CD4-positive, CD25-positive, alpha-beta regulatory T cell (primary cell): Measurements from ENCODE around the gene POU3F1. TPM values are rescaled to one million over a fixed set of nuclear protein-coding genes. Genes with fewer than 3 reads are reported as not detected.
"Not testable (repeated sequence)": the region's sequence is repeated elsewhere in the genome, so short reads cannot be mapped to it uniquely, and the experiment has no call there.

Experiments
- ATAC-seq, 2 donors: fragments of 150-1000 bp; cut with Tn5 transposase; one replicate each; pipeline ENCODE4 v1.10.0; 2021; ENCODE audit warnings: low read depth in 2 of 2, moderate number of reproducible peaks in 2 of 2, moderate library complexity in 1 of 2
- DNase-seq, 3 donors: peaks; one replicate each; pipeline versions ENCODE4 v3.0.0 to v3.0.0-alpha.2; 2012 to 2022; ENCODE audit warnings: mixed read lengths in 1 of 3
- H3K27ac ChIP-seq: one replicate; pipeline ENCODE4 v1.7.0; 2013; ENCODE audit warnings: mild to moderate bottlenecking, low read length; ENCODE audit not compliant: insufficient read depth, poor library complexity, severe bottlenecking
- H3K27me3 ChIP-seq: one replicate; pipeline ENCODE4 v1.7.0; 2013; ENCODE audit warnings: low read length; ENCODE audit not compliant: control insufficient read depth, insufficient read depth
- H3K36me3 ChIP-seq: one replicate; pipeline ENCODE4 v1.7.0; 2013; ENCODE audit warnings: mild to moderate bottlenecking, low read length, moderate library complexity; ENCODE audit not compliant: control insufficient read depth, insufficient read depth
- H3K4me1 ChIP-seq: 2 replicates; pipeline ENCODE4 v1.7.0; 2013; ENCODE audit warnings: mild to moderate bottlenecking, low read length; ENCODE audit not compliant: insufficient read depth, control insufficient read depth, poor library complexity, severe bottlenecking
- H3K4me3 ChIP-seq: one replicate; pipeline ENCODE4 v1.7.0; 2013; ENCODE audit warnings: low read depth, mild to moderate bottlenecking, low read length, moderate library complexity
- H3K9me3 ChIP-seq, 2 experiments: 1 replicate in 1 of 2; 2 replicates in 1 of 2; pipeline ENCODE4 v1.7.0; 2013; ENCODE audit warnings: low read length in 2 of 2, mild to moderate bottlenecking in 1 of 2, moderate library complexity in 1 of 2; ENCODE audit not compliant: control insufficient read depth in 2 of 2
- H3K27ac Mint-ChIP-seq, 3 donors: one replicate each; pipeline ENCODE4 v1.8.0; 2020 to 2022; ENCODE audit warnings: mild to moderate bottlenecking in 3 of 3, mixed read lengths in 3 of 3, moderate library complexity in 2 of 3
- H3K27me3 Mint-ChIP-seq: one replicate; pipeline ENCODE4 v1.8.0; 2022; ENCODE audit warnings: mild to moderate bottlenecking, mixed read lengths
- H3K36me3 Mint-ChIP-seq: one replicate; pipeline ENCODE4 v1.8.0; 2020; ENCODE audit warnings: mixed read lengths
- H3K4me1 Mint-ChIP-seq, 4 donors: one replicate each; pipeline ENCODE4 v1.8.0; 2020 to 2022; ENCODE audit warnings: mixed read lengths in 4 of 4, mild to moderate bottlenecking in 1 of 4
- H3K4me3 Mint-ChIP-seq, 4 donors: one replicate each; pipeline ENCODE4 v1.8.0; 2020 to 2022; ENCODE audit warnings: mild to moderate bottlenecking in 4 of 4, mixed read lengths in 4 of 4, moderate library complexity in 3 of 4
- H3K9me3 Mint-ChIP-seq, 7 donors: one replicate each; pipeline ENCODE4 v1.8.0; 2020 to 2022; ENCODE audit warnings: mixed read lengths in 7 of 7, mild to moderate bottlenecking in 3 of 7, moderate library complexity in 2 of 7
- polyA plus RNA-seq, 4 donors: library from polyadenylated mRNA; unstranded; fragments of 300-500 nt; fragmentation: Illumina TruSeq; gene quantifications; one replicate each; pipeline ENCODE4 v1.2.3, GENCODE V29; 2021
- total RNA-seq: library from RNA; stranded (reverse); gene quantifications from one replicate; pipeline ENCODE4 v1.2.3, GENCODE V29; 2022

The POU3F1 gene
- total and polyA plus RNA-seq, 5 donors from 2014 or later, result 0.11 to 1.7 (median 0.36) TPM

DNA sequence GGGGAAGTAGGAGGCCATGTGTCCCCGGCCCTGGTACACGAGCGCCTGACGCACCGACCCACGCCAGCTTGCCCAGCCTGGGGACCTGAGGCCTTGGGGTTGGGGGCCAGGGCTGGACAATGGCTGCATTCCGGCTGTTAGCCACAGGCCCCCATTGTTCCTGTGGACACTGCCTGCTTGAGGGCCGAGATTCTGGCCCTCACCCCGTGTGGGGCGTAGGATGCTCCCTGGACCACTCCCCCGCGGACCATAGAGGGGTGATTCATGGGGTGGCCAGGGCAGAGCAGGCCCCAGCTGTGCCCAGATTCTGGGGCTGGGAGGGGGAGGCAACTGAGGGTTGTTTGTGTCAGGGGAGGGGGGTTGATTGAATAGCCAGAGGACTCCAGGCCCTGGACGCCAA is 11.7 kb downstream of the POU3F1 start:
- H3K27ac ChIP-seq, result no peak overlapping the region
- Mint-ChIP-seq H3K27me3 (no peaks in the 10 kb centered on the region), H3K27ac (no peak overlapping the region), H3K9me3 (no peaks in the 10 kb centered on the region), H3K36me3 (no peaks in the 10 kb centered on the region), H3K4me3 (no peak overlapping the region), H3K4me1 (peaks cover 6 to 19% (median 14%) of the 10 kb centered on the region in 4 donors)
- no peak for ATAC-seq
- DNase-seq, result no peak
- no peaks in the 10 kb centered on the region for H3K36me3 ChIP-seq
- H3K4me3 ChIP-seq, result no peak overlapping the region
- peaks cover 17% of the 10 kb centered on the region for H3K4me1 ChIP-seq
- no peaks in the 10 kb centered on the region for H3K9me3 ChIP-seq
- no peaks in the 10 kb centered on the region for H3K27me3 ChIP-seq

DNA sequence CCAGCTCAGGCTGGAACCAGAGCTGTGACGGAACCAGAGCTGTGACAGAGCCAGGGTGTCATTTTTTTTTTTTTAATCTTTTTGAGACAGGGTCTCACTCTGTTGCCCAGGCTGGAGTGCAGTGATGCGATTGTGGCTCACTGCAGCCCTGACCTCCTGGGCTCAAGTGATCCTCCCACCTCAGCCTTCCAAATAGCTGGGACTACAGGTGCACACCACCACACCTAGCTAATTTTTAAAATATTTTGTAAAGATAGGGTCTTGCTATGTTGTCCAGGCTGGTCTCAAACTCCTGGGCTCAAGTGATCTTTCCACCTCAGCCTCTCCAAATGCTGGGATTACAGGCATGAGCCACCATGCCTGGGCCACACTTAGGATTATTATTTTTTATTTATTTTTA is 13.6 kb downstream of the POU3F1 start:
- peaks cover 36% of the 10 kb centered on the region for H3K4me1 ChIP-seq
- H3K4me1 Mint-ChIP-seq, result peaks cover 6 to 37% (median 29%) of the 10 kb centered on the region in 4 donors
- H3K9me3 ChIP-seq, H3K9me3 Mint-ChIP-seq, H3K36me3 ChIP-seq, H3K27ac Mint-ChIP-seq, ATAC-seq, H3K36me3 Mint-ChIP-seq, DNase-seq, H3K4me3 ChIP-seq, H3K27me3 ChIP-seq, H3K27ac ChIP-seq, H3K4me3 Mint-ChIP-seq, H3K27me3 Mint-ChIP-seq: not testable (repeated sequence)

DNA sequence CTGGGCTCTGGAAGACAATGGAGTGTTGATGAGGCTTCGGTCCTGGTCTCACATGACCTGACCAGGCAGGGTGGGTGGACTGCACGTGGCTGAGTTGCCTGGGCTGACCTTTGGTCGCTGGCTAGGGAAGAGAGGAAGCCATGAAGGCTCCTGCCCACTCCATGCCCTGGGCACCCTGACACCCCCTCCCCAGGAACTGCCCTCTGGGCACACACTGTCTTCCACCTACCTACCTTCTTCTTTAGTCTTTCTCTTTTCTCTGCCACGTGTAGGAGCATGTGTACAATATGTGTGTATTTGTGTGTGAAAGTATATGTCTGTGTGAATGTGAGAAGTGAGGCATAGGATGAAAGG is 15.1 kb downstream of the POU3F1 start:
- Histone ChIP-seq H3K4me3 (no peak overlapping the region), H3K27ac (peak overlapping the region; percentile 61), H3K9me3 (no peaks in the 10 kb centered on the region), H3K27me3 (no peaks in the 10 kb centered on the region), H3K36me3 (no peaks in the 10 kb centered on the region), H3K4me1 (peaks cover 46% of the 10 kb centered on the region)
- Mint-ChIP-seq H3K36me3 (no peaks in the 10 kb centered on the region), H3K27me3 (no peaks in the 10 kb centered on the region), H3K9me3 (no peaks in the 10 kb centered on the region), H3K4me1 (peaks cover 11 to 51% (median 37%) of the 10 kb centered on the region in 4 donors), H3K4me3 (peak overlapping the region in 2 of 4 donors; percentile 29 to 39), H3K27ac (peak overlapping the region in 2 of 3 donors; percentile 56 to 59)
- ATAC-seq, result no peak
- no peak for DNase-seq

DNA sequence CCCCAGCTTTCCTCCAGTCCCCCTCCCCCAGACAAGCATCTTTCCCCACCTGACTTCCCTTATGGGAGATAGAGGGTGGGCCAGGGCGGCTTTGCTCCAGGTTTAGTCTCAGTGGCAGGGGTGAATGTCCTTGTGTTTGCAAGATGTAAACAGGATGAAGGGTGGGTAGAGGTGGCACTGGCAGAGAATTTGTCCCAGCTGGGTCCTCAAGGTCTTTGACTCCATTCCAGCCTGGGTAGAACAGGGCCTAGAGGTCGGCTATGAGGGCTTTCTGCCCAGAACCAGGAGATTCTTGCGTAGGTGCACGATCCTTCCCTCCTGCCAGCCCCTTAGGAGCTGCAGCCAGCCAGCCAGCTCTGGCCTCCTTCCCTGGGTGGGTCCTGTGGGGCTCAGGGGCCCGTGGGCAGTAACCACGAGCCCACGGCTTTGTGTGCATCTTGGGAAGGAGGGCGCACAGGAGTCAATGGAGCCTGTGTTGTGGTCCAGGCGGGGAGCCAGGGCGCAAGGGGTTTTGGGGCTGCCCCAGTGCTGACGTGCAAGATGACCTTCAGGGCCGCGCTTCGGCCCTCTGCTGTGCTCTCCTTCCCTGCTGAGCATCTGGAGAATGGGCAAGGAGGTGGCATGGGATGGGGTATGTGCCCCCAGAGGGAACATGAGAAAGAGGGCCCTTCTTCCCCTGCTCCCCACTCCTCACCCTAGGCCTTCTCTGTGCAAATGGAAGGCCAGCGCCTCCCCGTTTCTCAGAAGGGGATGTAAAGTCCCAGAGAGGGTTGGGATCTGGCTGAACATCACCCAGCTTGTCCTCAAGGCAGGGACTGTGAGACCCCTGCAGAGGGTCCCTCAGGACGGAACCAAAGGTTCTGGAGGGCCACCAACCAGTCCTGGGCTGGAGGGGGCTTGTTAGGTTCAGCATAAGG is 15.7 kb downstream of the POU3F1 start:
- no peak for ATAC-seq

DNA sequence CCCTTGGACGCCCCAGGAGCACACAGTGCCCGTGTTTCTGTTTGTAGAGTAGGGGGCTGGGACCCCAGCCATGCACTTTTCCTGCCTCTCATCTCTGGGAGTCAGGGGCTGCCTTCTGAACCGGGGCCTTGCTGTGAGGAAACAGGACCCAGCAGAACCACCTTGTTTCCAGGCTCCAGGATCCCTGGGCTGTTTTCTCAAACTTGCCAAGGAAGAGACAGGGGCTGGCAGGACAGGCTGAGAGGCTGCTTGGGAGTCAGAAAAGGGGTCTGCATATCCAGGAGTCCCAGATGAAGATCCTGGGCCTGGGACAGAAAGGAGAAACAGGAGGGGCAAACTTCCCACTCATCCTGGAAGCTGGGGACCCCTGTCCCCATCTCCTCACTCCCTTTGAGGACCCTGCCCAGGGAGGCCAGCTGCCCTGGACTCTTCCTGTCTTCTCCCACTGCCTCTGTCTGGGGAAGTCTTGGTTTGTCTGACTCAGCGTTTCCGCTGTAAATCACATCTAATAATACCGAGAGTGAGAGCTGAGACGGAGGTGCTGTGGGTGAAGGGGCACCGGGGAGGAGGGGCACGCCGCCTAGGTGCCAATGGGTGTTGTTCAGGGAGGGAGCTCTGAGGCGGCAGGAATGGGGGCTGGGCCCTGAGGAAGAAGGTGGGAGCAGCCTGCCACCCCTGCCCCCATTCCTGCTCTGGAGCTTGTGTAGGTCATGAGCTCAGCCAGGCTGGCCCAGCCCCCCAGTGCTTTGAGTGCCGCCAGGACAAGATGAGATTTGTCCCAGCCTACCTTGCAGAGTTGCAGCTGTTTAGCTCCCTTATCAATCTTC is 16.7 kb downstream of the POU3F1 start:
- Mint-ChIP-seq H3K4me1 (peaks cover 11 to 53% (median 38%) of the 10 kb centered on the region in 4 donors), H3K9me3 (no peaks in the 10 kb centered on the region), H3K27me3 (no peaks in the 10 kb centered on the region), H3K4me3 (peak overlapping the region; percentile 33 to 84 (median 76)), H3K27ac (peak overlapping the region; percentile 68 to 80 (median 71)), H3K36me3 (peaks cover 3% of the 10 kb centered on the region)
- DNase-seq (peak in 2 of 3 donors; percentile 28 to 86), ATAC-seq (peak; percentile 77 to 81)
- peaks cover 46% of the 10 kb centered on the region for H3K4me1 ChIP-seq
- peak overlapping the region; percentile 61 for H3K27ac ChIP-seq
- peak overlapping the region; percentile 26 for H3K4me3 ChIP-seq
- no peaks in the 10 kb centered on the region for H3K9me3 ChIP-seq
- no peaks in the 10 kb centered on the region for H3K27me3 ChIP-seq
- peaks cover 14% of the 10 kb centered on the region for H3K36me3 ChIP-seq

More for the DNA sequence above, 15.7 kb downstream of the POU3F1 start:
- peak overlapping the region; percentile 26 for H3K4me3 ChIP-seq
- H3K9me3 ChIP-seq, result no peaks in the 10 kb centered on the region
- peak overlapping the region; percentile 56 to 69 (median 68) for H3K27ac Mint-ChIP-seq
- H3K27me3 Mint-ChIP-seq, result no peaks in the 10 kb centered on the region
- peaks cover 3% of the 10 kb centered on the region for H3K36me3 Mint-ChIP-seq
- H3K4me3 Mint-ChIP-seq, result peak overlapping the region in 3 of 4 donors; percentile 52 to 79 (median 72)
- peaks cover 11 to 53% (median 38%) of the 10 kb centered on the region in 4 donors for H3K4me1 Mint-ChIP-seq
- peaks cover 4% of the 10 kb centered on the region for H3K36me3 ChIP-seq
- no peaks in the 10 kb centered on the region for H3K27me3 ChIP-seq
- peaks cover 46% of the 10 kb centered on the region for H3K4me1 ChIP-seq
- H3K27ac ChIP-seq, result peak overlapping the region; percentile 61
- no peaks in the 10 kb centered on the region for H3K9me3 Mint-ChIP-seq
- peak in 1 of 3 donors; percentile 32 for DNase-seq

DNA sequence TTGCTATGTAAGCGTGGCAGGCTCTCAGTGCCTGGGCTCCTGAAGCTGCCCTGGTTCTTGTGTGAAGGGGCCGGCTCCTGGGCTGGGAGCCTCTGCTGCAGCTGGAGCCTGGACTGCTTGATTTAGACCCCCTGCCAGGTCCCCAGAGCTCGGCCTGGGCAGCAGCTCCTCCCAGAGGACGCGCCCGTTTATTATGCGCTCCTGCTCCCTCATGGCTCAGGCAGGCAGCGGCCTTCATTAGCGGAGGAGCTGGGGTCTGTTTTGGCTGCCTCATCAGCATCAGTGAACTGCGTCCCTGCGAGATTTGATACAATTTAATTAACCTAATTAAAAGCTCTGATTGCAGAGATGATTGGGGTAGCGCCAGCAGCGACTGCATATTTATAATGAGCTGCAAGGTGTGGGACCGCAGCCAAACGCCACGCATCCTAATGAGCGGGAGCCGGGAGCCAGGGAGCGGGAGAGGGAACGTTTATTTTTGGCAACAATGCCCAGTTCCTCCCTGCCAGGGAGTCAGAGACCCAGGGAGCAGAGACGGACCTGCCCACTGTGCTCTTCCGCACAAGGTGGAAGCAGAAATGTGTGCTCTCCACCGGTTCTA is 17.4 kb downstream of the POU3F1 start:
- no peaks in the 10 kb centered on the region for H3K9me3 Mint-ChIP-seq
- Histone ChIP-seq H3K27ac (peak overlapping the region; percentile 61), H3K9me3 (no peaks in the 10 kb centered on the region), H3K4me3 (no peak overlapping the region), H3K4me1 (peaks cover 46% of the 10 kb centered on the region), H3K27me3 (no peaks in the 10 kb centered on the region), H3K36me3 (peaks cover 19% of the 10 kb centered on the region)
- peaks cover 3% of the 10 kb centered on the region for H3K36me3 Mint-ChIP-seq
- DNase-seq (no peak), ATAC-seq (no peak)
- H3K4me3 Mint-ChIP-seq, result peak overlapping the region in 2 of 4 donors; percentile 42 to 61
- H3K4me1 Mint-ChIP-seq, result peaks cover 11 to 53% (median 38%) of the 10 kb centered on the region in 4 donors
- H3K27me3 Mint-ChIP-seq, result no peaks in the 10 kb centered on the region
- peak overlapping the region; percentile 68 to 83 (median 71) for H3K27ac Mint-ChIP-seq

DNA sequence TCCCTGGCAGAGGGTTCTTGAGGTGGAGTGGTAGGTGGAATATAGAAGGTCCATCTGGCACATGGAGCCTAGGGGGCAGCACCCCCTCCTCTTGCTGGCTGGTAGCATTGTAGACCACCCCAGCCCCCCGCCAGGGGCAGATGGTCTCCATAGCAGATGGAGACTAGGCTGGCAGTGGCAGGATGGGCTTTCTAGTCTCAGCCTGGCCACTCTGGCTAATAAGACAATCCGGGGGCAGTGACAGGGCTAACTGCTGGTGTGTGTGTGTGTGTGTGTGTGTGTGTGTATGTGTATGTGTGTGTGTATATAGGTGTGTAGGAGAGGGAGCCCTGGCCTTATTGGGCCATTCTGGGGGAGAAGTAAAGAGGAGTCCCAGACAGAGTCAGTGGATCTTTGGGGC is 17.9 kb downstream of the POU3F1 start:
- H3K4me3 Mint-ChIP-seq, result peak overlapping the region in 2 of 4 donors; percentile 0 to 42
- ATAC-seq (no peak), DNase-seq (no peak)
- H3K27ac Mint-ChIP-seq, result peak overlapping the region in 2 of 3 donors; percentile 68 to 83
- H3K36me3 ChIP-seq, result peaks cover 24% of the 10 kb centered on the region
- H3K9me3 ChIP-seq, result no peaks in the 10 kb centered on the region
- peaks cover 11 to 53% (median 37%) of the 10 kb centered on the region in 4 donors for H3K4me1 Mint-ChIP-seq
- no peaks in the 10 kb centered on the region for H3K27me3 ChIP-seq
- H3K27ac ChIP-seq, result peak overlapping the region; percentile 30
- H3K4me3 ChIP-seq, result no peak overlapping the region
- no peaks in the 10 kb centered on the region for H3K9me3 Mint-ChIP-seq
- peaks cover 6% of the 10 kb centered on the region for H3K36me3 Mint-ChIP-seq
- no peaks in the 10 kb centered on the region for H3K27me3 Mint-ChIP-seq
- peaks cover 46% of the 10 kb centered on the region for H3K4me1 ChIP-seq
